Measurements from ENCODE around the gene GRIP1.

The GRIP1 gene

GRCh38 chr12:66623455-66623854, 55.4 kb downstream of the GRIP1 start:
- Histone ChIP-seq H3K9ac (no peak overlapping the region), H3K27ac (no peak overlapping the region), H3K27me3 (no peaks in the 10 kb centered on the region), H3K4me3 (no peak overlapping the region), H4K20me1 (no peaks in the 10 kb centered on the region), H3K4me2 (peak overlapping the region in 5 of 11 experiments; percentile 1 to 19 (median 11); a peak in 5 of 22 replicates), H3K9me3 (replicated peaks in 1 of 11) (no peaks in the 10 kb centered on the region), H3K36me3 (no peaks in the 10 kb centered on the region), H3K4me1 (peaks cover 18 to 61% (median 33%) of the 10 kb centered on the region in 10 experiments; a peak in 18 of 20 replicates)
- no peak for TF ChIP-seq Cebpa-rat (IDR thresholded peaks at IDR 0.05)

- Histone ChIP-seq H3K4me1 (peaks cover 31 to 63% (median 44%) of the 10 kb centered on the region in 10 experiments), H3K4me3 (no peak overlapping the region), H3K27me3 (no peaks in the 10 kb centered on the region), H3K9ac (no peak overlapping the region), H3K4me2 (peak overlapping the region; percentile 6 to 63 (median 45); a peak in 11 of 22 replicates), H4K20me1 (no peaks in the 10 kb centered on the region), H3K36me3 (no peaks in the 10 kb centered on the region), H3K27ac (no peak overlapping the region), H3K9me3 (replicated peaks in 1 of 11) (no peaks in the 10 kb centered on the region)
- no peak for TF ChIP-seq Cebpa-rat (IDR thresholded peaks at IDR 0.05)
Observed at GRCh38 chr12:66620688-66621087, 58.2 kb downstream of the GRIP1 start.

- no peaks in the 10 kb centered on the region for H3K9me3 ChIP-seq (replicated peaks in 1 of 11)
- no peaks in the 10 kb centered on the region for H3K27me3 ChIP-seq
- H3K4me2 ChIP-seq = peak overlapping the region; percentile 6 to 63 (median 45); a peak in 16 of 22 replicates
- peaks cover 31 to 69% (median 44%) of the 10 kb centered on the region in 10 experiments for H3K4me1 ChIP-seq
- no peak overlapping the region for H3K27ac ChIP-seq
- no peaks in the 10 kb centered on the region for H3K36me3 ChIP-seq
- H4K20me1 ChIP-seq = no peaks in the 10 kb centered on the region
- H3K9ac ChIP-seq = no peak overlapping the region
- no peak for TF ChIP-seq Cebpa-rat (IDR thresholded peaks at IDR 0.05)
- H3K4me3 ChIP-seq = no peak overlapping the region
Observed at GRCh38 chr12:66620026-66620425, 58.9 kb downstream of the GRIP1 start.

- H3K4me2 ChIP-seq = peak overlapping the region in 4 of 11 experiments; percentile 46 to 74 (median 60); a peak in 6 of 22 replicates
- H3K4me3 ChIP-seq = no peak overlapping the region
- no peaks in the 10 kb centered on the region for H3K36me3 ChIP-seq
- no peaks in the 10 kb centered on the region for H3K9me3 ChIP-seq (replicated peaks in 1 of 11)
- TF ChIP-seq Cebpa-rat (IDR thresholded peaks at IDR 0.05) = no peak
- no peak overlapping the region for H3K9ac ChIP-seq
- no peaks in the 10 kb centered on the region for H3K27me3 ChIP-seq
- peaks cover 18 to 56% (median 38%) of the 10 kb centered on the region in 10 experiments for H3K4me1 ChIP-seq
- H3K27ac ChIP-seq = no peak overlapping the region
- H4K20me1 ChIP-seq = no peaks in the 10 kb centered on the region
Observed at GRCh38 chr12:66617991-66618390, 60.9 kb downstream of the GRIP1 start.

- Histone ChIP-seq H3K4me1 (peaks cover 0 to 31% (median 19%) of the 10 kb centered on the region in 10 experiments; a peak in 15 of 20 replicates), H3K4me2 (peak overlapping the region in 5 of 11 experiments; percentile 11 to 30 (median 23); a peak in 4 of 22 replicates), H4K20me1 (no peaks in the 10 kb centered on the region), H3K27me3 (no peaks in the 10 kb centered on the region), H3K27ac (no peak overlapping the region), H3K9me3 (replicated peaks in 1 of 11) (no peaks in the 10 kb centered on the region), H3K4me3 (no peak overlapping the region), H3K36me3 (no peaks in the 10 kb centered on the region), H3K9ac (no peak overlapping the region)
- no peak for TF ChIP-seq Cebpa-rat (IDR thresholded peaks at IDR 0.05)
Observed at GRCh38 chr12:66612090-66612775, 66.6 kb downstream of the GRIP1 start.

GRCh38 chr12:66607147-66607546, 71.7 kb downstream of the GRIP1 start:
- no peak for TF ChIP-seq Cebpa-rat (IDR thresholded peaks at IDR 0.05)
- no peak overlapping the region for H3K27ac ChIP-seq
- no peak overlapping the region for H3K9ac ChIP-seq
- H3K4me3 ChIP-seq = no peak overlapping the region
- H3K27me3 ChIP-seq = no peaks in the 10 kb centered on the region
- no peaks in the 10 kb centered on the region for H3K36me3 ChIP-seq
- H3K9me3 ChIP-seq (replicated peaks in 1 of 11) = no peaks in the 10 kb centered on the region
- no peak overlapping the region for H3K4me2 ChIP-seq
- peaks cover 0 to 10% (median 0%) of the 10 kb centered on the region in 10 experiments; a peak in 3 of 20 replicates for H3K4me1 ChIP-seq
- no peaks in the 10 kb centered on the region for H4K20me1 ChIP-seq

- no peak overlapping the region for H3K4me2 ChIP-seq
- H3K9me3 ChIP-seq (replicated peaks in 1 of 11) = no peaks in the 10 kb centered on the region
- no peak overlapping the region for H3K9ac ChIP-seq
- H4K20me1 ChIP-seq = no peaks in the 10 kb centered on the region
- peaks cover 0 to 10% (median 0%) of the 10 kb centered on the region in 10 experiments; a peak in 6 of 20 replicates for H3K4me1 ChIP-seq
- no peak overlapping the region for H3K27ac ChIP-seq
- no peaks in the 10 kb centered on the region for H3K36me3 ChIP-seq
- no peak overlapping the region for H3K4me3 ChIP-seq
- no peak for TF ChIP-seq Cebpa-rat (IDR thresholded peaks at IDR 0.05)
- no peaks in the 10 kb centered on the region for H3K27me3 ChIP-seq
Observed at GRCh38 chr12:66605293-66605692, 73.6 kb downstream of the GRIP1 start.

GRCh38 chr12:66603981-66604479, 74.8 kb downstream of the GRIP1 start:
- Histone ChIP-seq H3K27ac (no peak overlapping the region), H3K36me3 (no peaks in the 10 kb centered on the region), H3K27me3 (no peaks in the 10 kb centered on the region), H4K20me1 (no peaks in the 10 kb centered on the region), H3K4me2 (no peak overlapping the region), H3K9ac (no peak overlapping the region), H3K4me1 (peaks cover 0 to 10% (median 0%) of the 10 kb centered on the region in 10 experiments; a peak in 6 of 20 replicates), H3K9me3 (replicated peaks in 1 of 11) (no peaks in the 10 kb centered on the region), H3K4me3 (no peak overlapping the region)
- TF ChIP-seq Cebpa-rat (IDR thresholded peaks at IDR 0.05) = no peak

GRCh38 chr12:66603461-66603860, 75.4 kb downstream of the GRIP1 start:
- H3K4me3 ChIP-seq = no peak overlapping the region
- H3K9me3 ChIP-seq (replicated peaks in 1 of 11) = no peaks in the 10 kb centered on the region
- H3K27ac ChIP-seq = no peak overlapping the region
- H3K9ac ChIP-seq = no peak overlapping the region
- no peak for TF ChIP-seq Cebpa-rat (IDR thresholded peaks at IDR 0.05)
- H3K27me3 ChIP-seq = no peaks in the 10 kb centered on the region
- H3K4me1 ChIP-seq = peaks cover 0 to 15% (median 0%) of the 10 kb centered on the region in 10 experiments; a peak in 6 of 20 replicates
- no peaks in the 10 kb centered on the region for H3K36me3 ChIP-seq
- no peak overlapping the region for H3K4me2 ChIP-seq
- no peaks in the 10 kb centered on the region for H4K20me1 ChIP-seq

Measured in BLaER1 treated with 17β-estradiol and CSF1 and Interleukin-3, amounts not matched to agents 10 nM and 100 nM (cell line).